GM18868 (cell line): Measurements from ENCODE around the gene GAB1.

Experiments used
- ATAC-seq: cut with Tn5 transposase; IDR thresholded peaks from one replicate; pipeline ENCODE4 v1.9.1; 2021; ENCODE audit warnings: mild to moderate bottlenecking, moderate library complexity; ENCODE audit not compliant: unreplicated experiment

GAB1 gene

DNA sequence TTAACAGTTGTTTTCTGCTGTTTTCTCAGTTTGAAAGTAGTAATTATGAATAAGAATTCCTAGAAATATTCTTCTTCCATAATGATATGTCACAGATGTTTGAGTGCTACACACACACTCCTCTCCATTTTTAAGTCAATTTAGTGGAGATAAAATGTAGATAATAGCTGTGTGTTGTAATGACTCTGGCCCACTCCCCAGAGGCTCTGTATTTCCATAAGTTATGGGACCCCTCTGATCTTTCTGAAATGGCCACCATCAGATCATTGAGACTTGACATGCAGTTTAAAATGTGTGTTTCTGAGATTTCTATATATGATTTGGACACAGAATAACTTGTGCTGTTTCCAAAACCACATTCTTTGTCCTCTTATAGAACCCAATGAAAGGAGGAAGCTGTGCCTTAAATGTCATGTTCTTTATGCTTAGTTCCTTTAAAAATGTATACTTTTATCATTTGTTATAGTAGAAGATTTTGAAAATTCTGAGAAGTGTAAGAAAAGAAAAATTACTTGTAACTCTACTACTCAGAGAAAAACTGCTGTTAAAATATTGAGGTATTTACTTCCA lies 46.4 kb downstream of the GAB1 start:
- ATAC-seq, result no peak

DNA sequence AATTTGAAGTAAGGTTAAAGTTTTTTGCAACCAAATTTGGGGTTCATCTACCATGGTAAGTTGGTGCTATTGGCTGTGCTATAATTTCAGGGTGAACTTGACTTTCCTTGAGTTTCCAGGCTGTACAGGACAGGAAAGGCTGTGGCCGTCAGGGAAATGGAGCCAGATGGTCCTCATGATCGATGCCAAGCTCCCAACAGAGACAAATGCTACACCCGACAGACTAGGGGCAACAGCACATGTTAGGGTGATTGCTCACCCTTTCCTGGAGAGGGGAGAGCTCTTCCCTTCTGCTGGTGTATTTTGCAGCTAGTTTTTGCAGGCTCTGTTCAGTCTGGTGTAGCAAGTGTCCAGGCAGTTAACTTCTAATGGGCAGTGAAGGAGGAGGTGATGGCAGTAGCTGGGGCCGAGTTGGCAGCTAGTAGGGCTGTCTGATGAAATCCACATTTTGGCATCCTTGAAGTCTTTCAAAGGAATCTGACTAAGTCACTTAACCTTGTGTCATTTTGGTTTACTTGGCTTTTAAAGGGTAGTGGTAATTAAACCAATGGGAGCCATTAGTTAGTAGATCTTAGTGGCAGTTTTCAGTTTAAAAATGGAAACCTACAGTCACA lies 47.8 kb downstream of the GAB1 start:
- ATAC-seq, result no peak

GRCh38 chr4:143386812-143387211 lies 50.1 kb downstream of the GAB1 start:
- ATAC-seq, result no peak

DNA sequence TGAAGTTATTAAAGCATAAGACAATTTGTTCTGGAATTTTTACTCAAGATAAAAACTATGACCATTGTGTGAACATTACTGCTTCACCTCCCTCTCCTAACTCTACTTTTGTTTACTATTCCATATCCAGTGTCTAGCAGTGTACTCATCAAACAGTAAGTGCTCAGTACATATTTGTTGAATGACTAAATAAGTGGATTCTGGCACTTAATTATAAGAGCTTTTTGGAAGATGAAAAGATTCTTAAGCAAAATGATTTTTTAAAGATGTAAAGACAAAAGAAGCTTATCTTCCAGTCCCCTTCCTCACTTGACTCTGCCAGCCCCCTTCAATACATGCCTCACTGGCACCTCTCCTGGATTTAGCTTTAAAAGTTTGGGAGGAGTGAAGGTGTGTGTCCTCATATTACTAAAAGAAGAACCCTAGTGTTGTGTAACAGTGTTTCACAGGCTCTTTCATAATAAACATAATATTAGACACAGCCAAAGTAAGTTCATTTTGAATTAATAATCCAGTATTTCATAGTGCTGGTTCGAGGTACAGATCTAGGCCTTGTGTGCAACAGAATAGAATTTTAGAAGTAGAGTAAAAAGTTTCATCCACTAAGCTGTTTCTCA lies 53.0 kb downstream of the GAB1 start:
- no peak for ATAC-seq

DNA sequence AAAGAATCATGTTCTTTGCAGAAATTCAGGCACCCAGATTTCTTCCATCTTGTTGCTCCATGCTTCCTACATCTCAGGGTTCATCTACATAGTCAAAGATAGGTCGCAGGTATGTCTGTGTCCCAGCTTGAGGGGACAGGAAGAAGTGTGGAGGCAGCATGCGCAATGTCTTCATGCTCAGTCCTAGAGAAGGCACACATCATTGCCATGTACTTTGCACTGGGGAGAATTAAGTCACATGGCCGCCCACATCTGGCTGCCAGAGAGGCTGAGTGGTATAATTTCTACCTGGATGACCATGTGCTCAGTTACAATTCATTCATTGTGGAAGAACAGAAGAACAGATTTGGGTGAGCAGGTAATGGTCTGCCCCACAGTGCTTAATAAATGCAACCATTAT lies 54.1 kb downstream of the GAB1 start:
- no peak for ATAC-seq

- no peak for ATAC-seq
Observed at GRCh38 chr4:143391261-143391660, 54.6 kb downstream of the GAB1 start.

- ATAC-seq, result no peak
Observed at GRCh38 chr4:143391895-143392294, 55.2 kb downstream of the GAB1 start.

DNA sequence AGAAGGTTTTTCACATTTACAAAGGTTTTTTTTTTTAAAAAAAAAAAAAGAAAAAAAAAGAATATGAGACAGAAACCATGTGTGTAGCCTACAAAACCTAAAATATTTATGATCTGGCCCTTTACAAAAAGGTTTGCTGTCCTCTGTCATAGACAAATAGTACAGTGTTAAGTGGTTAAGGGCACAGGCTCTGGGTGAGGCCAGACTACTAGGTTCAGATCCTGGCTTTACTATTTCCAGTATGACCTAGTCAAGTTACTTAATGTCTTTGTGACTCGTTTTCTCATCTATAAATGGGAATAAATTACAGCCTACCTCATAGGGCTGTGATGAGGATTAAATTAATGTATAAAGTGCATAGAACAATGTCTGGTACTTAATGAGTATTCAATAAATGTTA lies 56.5 kb downstream of the GAB1 start:
- ATAC-seq, result no peak

GRCh38 chr4:143394739-143395453 lies 58.2 kb downstream of the GAB1 start:
- ATAC-seq, result no peak

DNA sequence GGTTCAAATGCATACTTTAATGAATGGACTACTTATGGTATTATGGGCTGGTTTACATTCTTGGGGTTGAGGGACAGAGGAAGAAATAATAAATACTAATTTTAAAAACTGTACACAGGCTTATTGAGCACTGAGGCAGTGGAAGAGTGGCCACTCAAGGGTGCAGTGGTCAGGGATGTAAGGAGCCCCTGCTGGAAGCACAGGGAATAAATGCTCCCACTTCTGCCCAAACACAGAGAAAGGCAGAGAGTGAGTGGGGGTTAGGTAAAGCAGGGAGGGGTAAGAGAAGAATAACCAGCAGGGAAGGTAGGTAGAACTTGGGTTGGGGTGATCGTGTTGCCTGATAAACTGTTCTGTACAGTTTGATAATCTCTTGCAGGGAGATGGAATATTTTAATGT lies 60.0 kb downstream of the GAB1 start:
- no peak for ATAC-seq

DNA sequence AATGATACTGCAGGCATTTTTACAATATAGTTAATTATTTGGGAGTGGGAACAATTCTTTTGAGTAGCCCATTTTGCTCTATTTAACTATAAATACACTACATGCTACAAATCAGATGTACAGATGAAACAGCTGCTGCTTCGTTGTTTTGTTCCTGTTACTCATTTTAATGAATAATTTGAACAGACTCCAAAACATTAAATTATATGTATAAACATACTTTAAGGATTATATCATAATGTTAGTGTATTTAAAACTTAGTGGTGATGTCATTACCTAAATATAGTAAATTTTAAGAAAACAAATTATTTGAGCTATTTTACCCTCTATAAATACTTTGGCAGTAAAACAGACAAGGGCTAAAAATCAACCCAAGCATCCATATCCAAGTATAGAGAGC lies 60.7 kb downstream of the GAB1 start:
- no peak for ATAC-seq

- no peak for ATAC-seq
Observed at GRCh38 chr4:143397887-143398286, 61.2 kb downstream of the GAB1 start.

DNA sequence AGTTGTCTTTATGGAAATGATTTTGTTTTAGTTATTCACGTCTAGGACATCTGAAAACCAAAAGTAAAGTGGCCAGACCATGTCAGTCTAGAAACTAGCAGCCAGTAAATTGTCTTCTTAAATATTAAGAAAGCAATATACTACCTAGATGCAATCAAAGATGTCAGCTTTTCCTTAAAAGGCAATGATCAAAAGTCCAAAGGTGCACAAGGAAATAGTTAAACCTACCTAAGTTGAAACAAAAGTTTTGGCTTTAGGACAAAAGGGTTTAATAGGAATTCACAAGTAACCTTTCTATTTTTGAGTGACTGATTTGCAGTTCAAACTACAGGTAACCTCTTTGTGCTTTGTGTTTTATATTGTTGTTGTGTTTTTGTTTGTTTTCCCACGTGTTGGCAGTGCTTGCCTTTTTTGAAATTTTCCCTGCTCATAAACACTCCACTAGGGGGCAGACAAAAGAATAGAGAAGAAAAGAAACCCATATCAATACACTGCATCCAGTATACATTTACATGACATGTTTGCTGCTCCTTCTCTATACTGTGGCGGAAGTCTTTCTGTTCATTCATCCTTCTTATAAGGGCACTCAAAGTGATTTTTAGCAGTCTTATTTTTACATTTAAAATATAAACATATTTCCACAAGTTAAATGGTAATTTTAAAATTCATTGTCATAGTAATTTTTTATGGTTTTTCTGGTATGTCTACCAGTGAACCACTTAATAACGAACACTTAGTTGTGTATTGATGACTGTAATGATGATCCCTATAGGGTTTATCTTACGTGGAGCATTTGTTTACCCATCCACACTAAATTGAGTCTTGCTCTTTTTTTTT lies 62.7 kb downstream of the GAB1 start:
- peak; percentile 65 for ATAC-seq

- ATAC-seq, result no peak
Observed at GRCh38 chr4:143400082-143400481, 63.4 kb downstream of the GAB1 start.

GRCh38 chr4:143402776-143403552 lies 66.3 kb downstream of the GAB1 start:
- peak; percentile 45 for ATAC-seq

GRCh38 chr4:143403553-143403820 lies 66.8 kb downstream of the GAB1 start:
- no peak for ATAC-seq

DNA sequence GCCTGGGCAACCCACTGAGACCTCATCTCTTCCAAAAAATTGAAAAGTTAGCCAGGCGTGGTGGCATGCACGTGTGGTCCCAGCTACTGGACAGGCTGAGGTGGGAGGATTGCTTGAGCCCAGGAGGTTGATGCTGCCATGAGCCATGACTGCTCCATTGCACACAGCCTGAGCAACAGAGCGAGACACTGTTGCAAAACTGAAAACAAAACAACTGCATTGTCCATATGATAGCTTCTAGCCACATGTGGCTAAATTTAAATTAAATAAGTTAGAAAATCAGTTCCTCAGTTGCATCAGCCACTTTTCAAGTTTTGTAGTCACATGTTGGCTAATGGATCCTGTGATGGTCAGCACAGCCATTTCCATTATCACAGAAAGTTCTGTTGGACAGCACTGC lies 67.9 kb downstream of the GAB1 start:
- peak; percentile 93 for ATAC-seq

GRCh38 chr4:143405075-143405730 lies 68.5 kb downstream of the GAB1 start:
- no peak for ATAC-seq

- ATAC-seq, result no peak
Observed at GRCh38 chr4:143406523-143406922, 69.8 kb downstream of the GAB1 start.

- no peak for ATAC-seq
Observed at GRCh38 chr4:143407474-143407873, 70.8 kb downstream of the GAB1 start.
